Psoas muscle (tissue), 8 donors: Measurements from ENCODE around the gene TBX6. TPM values are rescaled to one million over a fixed set of nuclear protein-coding genes. Genes with fewer than 3 reads are reported as not detected.

ENCODE experiments used
- ATAC-seq, 4 donors: fragments of 200-7000 bp; cut with Tn5 transposase; one replicate each; pipeline ENCODE4 v1.9.1; 2020; ENCODE audit warnings: moderate library complexity in 3 of 4, mild to moderate bottlenecking in 2 of 4
- DNase-seq, 2 donors: peaks; one replicate each; pipeline ENCODE4 v3.0.0-alpha.2; 2020
- H3K27ac ChIP-seq: fragments of 200-600 bp; one replicate; pipeline ENCODE4 v1.8.0; 2022
- H3K27me3 ChIP-seq, 3 donors: fragments of 200-600 bp in 1 of 3; one replicate each; pipeline versions ENCODE4 v1.6.1 to v1.8.0; 2013 to 2022; ENCODE audit warnings: low read length in 2 of 3, mild to moderate bottlenecking in 2 of 3, moderate library complexity in 1 of 3; ENCODE audit not compliant: insufficient read depth in 3 of 3
- H3K36me3 ChIP-seq, 2 donors: fragments of 200-600 bp in 1 of 2; one replicate each; pipeline versions ENCODE4 v1.6.1 to v1.8.0; 2013 to 2022; ENCODE audit warnings: low read depth in 1 of 2, mild to moderate bottlenecking in 1 of 2, moderate library complexity in 1 of 2; ENCODE audit not compliant: insufficient read depth in 1 of 2
- H3K4me1 ChIP-seq: fragments of 200-600 bp; one replicate; pipeline ENCODE4 v1.8.0; 2022
- H3K4me3 ChIP-seq: fragments of 200-600 bp; one replicate; pipeline ENCODE4 v1.8.0; 2022; ENCODE audit warnings: mild to moderate bottlenecking
- H3K9me3 ChIP-seq: fragments of 200-600 bp; one replicate; pipeline ENCODE4 v1.8.0; 2022
- WGBS, 3 donors: extraction: QIAGEN DNeasy Blood & Tissue Kit; methylation state at CpG; one replicate each; pipeline versions ENCODE4 v1.1.6 to v1.1.7; 2013; 5-methylcytosine and 5-hydroxymethylcytosine counted together
- intact Hi-C, 2 donors: fragments of 100-400 bp; cut with DNase I; formaldehyde crosslinking; loops; one replicate each; pipeline versions ENCODE4 v1.11.0 to v1.14.2; 2022
- polyA plus RNA-seq, 3 donors: library from polyadenylated mRNA; stranded (reverse); fragments of 200-250 nt; gene quantifications; one replicate each; pipeline ENCODE4 v1.2.3, GENCODE V29; 2013
- total RNA-seq, 4 donors: library from RNA; stranded (reverse); fragmentation: NEBNext Ultra II Directional in 2 of 4; extraction: Animal tissue kit (Norgen Biotek cat#: 25700) in 2 of 4; gene quantifications; one replicate each; pipeline versions ENCODE4 v1.2.1 to v1.2.4, GENCODE V29; 2021 to 2023
- TF ChIP-seq, protein P1 (sequence below): fragments of 200-600 bp; IDR thresholded peaks from one replicate; pipeline ENCODE4 v1.8.0; 2022; ENCODE audit warnings: antibody characterized with exemption
- donor health status: healthy with polysubstance abuse.
- donor health status: DM: no; HTN: no; CAD: no; lungs with moderate emphysema.
- donor health status: Bipolar disorder and iron deficiency.
- donor health status: healthy.
- donor health status: DM: yes; HTN: yes; CAD: no.
- donor health status: DM: no; HTN: no; CAD: no.
- donor health status: DM: no; HTN: no; CAD: no.
- donor health status: DM: yes; HTN: yes; CAD: no.

Gene TBX6
- total and polyA plus RNA-seq, 7 donors, result 0.32 to 1.6 (median 0.76) TPM

DNA sequence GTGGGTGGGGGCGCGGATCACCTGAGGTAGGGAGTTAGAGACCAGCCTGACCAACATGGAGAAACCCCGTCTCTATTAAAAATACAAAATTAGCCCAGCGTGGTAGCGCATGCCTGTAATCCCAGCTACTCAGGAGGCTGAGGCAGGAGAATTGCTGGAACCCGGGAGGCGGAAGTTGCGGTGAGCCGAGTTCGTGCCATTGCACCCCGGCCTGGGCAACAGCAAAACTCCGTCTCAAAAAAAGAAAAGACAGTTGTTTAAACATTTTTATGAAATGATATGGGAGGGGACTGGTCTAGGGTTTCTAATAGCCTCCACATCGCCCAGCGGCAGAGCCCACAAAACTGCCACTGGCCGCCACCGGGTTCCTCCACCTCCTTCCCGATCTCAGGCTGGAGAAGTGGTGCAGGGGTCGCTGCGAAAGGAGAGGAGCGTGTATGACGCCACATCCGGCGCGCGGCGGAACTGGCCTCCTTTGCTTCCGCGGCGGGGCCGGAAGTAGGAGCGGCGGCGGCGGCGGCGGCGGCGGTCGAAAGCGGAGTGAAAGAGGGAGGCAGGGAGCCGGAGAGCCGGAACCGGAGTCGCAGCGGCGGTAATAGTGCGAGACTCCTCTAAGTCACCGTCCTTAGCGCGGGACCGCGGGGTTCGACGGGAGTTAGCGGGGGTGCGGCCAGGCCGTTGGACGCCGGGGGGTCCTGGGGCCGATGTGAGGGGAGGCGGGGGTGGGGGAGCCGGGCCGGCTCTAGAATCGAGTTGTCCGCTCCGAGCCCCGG lies 16.0 kb downstream of the TBX6 start, which contains the start of gene PPP4C:
Gene PPP4C, plus strand, starts transcription at position 492 of the 773 bp plus-strand sequence. CDS start 384 bp downstream, outside the sequence.
- Histone ChIP-seq H3K4me3 (peak within 1 kb of the TSS; percentile 76), H3K27me3 (no peaks in the 10 kb centered on the region), H3K4me1 (peaks cover 24% of the 10 kb centered on the region), H3K9me3 (no peaks in the 10 kb centered on the region), H3K27ac (peak within 1 kb of the TSS; percentile 94), H3K36me3 (peaks cover 7 to 65% of the 10 kb centered on the region in 2 donors)
- peak; percentile 86 to 89 (median 88) for ATAC-seq
- DNase-seq, result peak; percentile 94 to 95
- intact Hi-C loops, result loop anchor here in 1 of 2 donors (1.0 kb wide), 1 partner anchor 16 kb away; the partner anchor contains the start of gene TBX6
- TF ChIP-seq, protein P1, sequence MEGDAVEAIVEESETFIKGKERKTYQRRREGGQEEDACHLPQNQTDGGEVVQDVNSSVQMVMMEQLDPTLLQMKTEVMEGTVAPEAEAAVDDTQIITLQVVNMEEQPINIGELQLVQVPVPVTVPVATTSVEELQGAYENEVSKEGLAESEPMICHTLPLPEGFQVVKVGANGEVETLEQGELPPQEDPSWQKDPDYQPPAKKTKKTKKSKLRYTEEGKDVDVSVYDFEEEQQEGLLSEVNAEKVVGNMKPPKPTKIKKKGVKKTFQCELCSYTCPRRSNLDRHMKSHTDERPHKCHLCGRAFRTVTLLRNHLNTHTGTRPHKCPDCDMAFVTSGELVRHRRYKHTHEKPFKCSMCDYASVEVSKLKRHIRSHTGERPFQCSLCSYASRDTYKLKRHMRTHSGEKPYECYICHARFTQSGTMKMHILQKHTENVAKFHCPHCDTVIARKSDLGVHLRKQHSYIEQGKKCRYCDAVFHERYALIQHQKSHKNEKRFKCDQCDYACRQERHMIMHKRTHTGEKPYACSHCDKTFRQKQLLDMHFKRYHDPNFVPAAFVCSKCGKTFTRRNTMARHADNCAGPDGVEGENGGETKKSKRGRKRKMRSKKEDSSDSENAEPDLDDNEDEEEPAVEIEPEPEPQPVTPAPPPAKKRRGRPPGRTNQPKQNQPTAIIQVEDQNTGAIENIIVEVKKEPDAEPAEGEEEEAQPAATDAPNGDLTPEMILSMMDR, result no peak
- WGBS, 3 donors, result 0 to 2% (median 2%) methylated on average over 50 to 67 of the region's 67 CpGs

DNA sequence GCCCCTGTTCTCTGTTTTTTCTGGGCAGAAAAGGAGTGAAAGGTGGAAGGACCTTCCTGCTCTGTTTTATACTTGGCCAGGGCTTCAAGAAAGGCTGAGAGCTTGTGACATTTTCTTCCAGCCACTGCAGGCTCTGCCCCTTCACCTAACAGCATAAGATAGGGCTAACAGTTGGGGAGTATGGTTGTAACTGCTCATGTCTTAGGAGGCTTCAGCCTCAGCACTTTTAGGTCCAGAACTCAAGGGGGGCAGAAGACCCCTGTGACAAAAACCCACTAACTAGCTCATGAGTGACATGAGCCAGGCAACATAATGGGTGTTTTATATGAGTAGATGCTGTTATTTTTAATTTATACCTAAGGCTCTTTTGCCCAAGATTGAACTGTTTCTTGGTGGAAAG lies 21.2 kb downstream of the TBX6 start:
- H3K4me3 ChIP-seq, result peak overlapping the region; percentile 91
- intact Hi-C loops, result no loop called here
- H3K27ac ChIP-seq, result peak overlapping the region; percentile 99
- ATAC-seq (no peak), DNase-seq (no peak)
- H3K27me3 ChIP-seq, result no peaks in the 10 kb centered on the region
- H3K9me3 ChIP-seq, result no peaks in the 10 kb centered on the region
- peaks cover 13 to 70% of the 10 kb centered on the region in 2 donors for H3K36me3 ChIP-seq
- TF ChIP-seq, protein P1, result no peak
- H3K4me1 ChIP-seq, result peaks cover 35% of the 10 kb centered on the region

DNA sequence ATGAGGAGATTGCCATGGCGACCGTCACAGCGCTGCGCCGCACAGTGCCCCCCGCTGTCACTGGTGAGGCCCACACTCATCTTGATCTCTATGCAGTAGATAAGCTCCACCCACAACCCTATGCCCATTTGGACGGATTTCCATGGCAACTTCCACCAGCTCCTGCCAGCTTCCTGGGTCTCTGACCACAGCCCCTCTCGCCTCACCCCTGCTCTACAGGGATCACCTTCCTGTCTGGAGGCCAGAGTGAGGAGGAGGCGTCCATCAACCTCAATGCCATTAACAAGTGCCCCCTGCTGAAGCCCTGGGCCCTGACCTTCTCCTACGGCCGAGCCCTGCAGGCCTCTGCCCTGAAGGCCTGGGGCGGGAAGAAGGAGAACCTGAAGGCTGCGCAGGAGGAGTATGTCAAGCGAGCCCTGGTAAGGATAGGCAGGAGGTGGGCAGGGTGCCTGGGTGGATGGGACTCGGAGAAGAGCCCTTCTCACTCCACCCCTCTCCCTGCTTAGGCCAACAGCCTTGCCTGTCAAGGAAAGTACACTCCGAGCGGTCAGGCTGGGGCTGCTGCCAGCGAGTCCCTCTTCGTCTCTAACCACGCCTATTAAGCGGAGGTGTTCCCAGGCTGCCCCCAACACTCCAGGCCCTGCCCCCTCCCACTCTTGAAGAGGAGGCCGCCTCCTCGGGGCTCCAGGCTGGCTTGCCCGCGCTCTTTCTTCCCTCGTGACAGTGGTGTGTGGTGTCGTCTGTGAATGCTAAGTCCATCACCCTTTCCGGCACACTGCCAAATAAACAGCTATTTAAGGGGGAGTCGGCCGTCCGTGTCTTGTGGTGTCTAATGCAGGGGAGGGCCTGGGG lies 21.9 kb downstream of the TBX6 start:
- ATAC-seq, result no peak
- peak overlapping the region; percentile 91 for H3K4me3 ChIP-seq
- H3K9me3 ChIP-seq, result no peaks in the 10 kb centered on the region
- no peaks in the 10 kb centered on the region for H3K27me3 ChIP-seq
- WGBS, 3 donors, result 40 to 62% (median 43%) methylated on average over 31 of the region's 31 CpGs
- H3K4me1 ChIP-seq, result peaks cover 35% of the 10 kb centered on the region
- TF ChIP-seq, protein P1, result no peak
- peaks cover 13 to 70% of the 10 kb centered on the region in 2 donors for H3K36me3 ChIP-seq
- peak overlapping the region; percentile 99 for H3K27ac ChIP-seq
- intact Hi-C loops, result loop anchor here in 1 of 2 donors (10.0 kb wide), 1 partner anchor 55 kb away; the partner anchor contains the start of gene MAPK3
- DNase-seq, result peak in 1 of 2 donors; percentile 77

DNA sequence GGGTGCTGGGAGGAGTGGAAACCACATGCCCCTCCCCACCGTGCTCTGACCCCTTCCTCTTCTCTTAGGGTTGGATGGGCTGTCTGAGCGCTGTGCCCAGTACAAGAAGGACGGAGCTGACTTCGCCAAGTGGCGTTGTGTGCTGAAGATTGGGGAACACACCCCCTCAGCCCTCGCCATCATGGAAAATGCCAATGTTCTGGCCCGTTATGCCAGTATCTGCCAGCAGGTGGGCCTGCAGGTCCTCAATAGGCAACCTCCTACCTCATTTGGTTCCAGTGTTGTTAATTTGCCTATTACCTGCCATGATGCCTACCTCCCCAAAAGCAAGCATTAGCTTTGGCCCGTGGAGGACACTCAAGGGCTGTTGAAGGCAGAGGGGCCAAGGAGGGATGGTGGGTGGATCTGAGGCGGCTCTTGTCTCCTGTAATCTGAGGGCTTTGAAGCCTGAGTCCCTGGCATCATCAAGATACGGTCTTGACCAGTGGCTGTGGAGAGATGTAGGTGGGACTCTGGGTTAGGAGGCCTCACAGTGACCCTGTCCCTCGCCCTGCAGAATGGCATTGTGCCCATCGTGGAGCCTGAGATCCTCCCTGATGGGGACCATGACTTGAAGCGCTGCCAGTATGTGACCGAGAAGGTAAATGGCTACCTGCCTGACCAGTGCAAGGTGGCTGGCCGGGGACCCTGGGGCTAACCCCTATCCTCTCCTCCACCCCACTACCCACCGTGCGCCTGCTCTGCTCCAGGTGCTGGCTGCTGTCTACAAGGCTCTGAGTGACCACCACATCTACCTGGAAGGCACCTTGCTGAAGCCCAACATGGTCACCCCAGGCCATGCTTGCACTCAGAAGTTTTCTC lies 22.7 kb downstream of the TBX6 start:
- DNase-seq (peak in 1 of 2 donors; percentile 59), ATAC-seq (no peak)
- Histone ChIP-seq H3K36me3 (peaks cover 13 to 70% of the 10 kb centered on the region in 2 donors), H3K4me3 (peak overlapping the region; percentile 91), H3K9me3 (no peaks in the 10 kb centered on the region), H3K27ac (peak overlapping the region; percentile 99), H3K4me1 (peaks cover 35% of the 10 kb centered on the region), H3K27me3 (no peaks in the 10 kb centered on the region)
- 50 to 77% (median 53%) methylated on average over 16 to 17 of the region's 17 CpGs for WGBS, 3 donors
- intact Hi-C loops, result loop anchor here in 1 of 2 donors (10.0 kb wide), 1 partner anchor 56 kb away; the partner anchor contains the start of gene MAPK3
- TF ChIP-seq, protein P1, result peak; percentile 29
